ENCODE measurements around the gene SPATA2L.

DNA sequence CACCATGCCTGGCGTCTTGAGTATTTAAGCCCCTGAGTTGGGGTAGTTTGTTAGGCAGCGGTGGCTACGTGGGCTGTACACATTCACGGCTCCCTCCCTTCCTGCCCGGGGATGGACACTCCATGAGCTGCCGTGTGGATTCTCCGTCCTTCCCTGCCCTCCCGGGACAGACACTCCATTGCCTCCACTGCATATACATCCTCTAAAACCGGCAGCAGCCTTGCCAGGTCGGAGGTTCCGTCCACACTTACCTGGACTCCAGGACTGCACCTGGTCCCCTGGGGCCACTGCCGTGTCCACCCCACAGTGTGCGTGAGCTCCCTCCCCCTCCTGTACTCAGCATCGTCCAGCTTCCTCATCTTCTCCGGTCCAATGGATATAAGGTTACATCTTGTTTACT is 3.5 kb upstream of the SPATA2L start:
- TF ChIP-seq, protein P1, sequence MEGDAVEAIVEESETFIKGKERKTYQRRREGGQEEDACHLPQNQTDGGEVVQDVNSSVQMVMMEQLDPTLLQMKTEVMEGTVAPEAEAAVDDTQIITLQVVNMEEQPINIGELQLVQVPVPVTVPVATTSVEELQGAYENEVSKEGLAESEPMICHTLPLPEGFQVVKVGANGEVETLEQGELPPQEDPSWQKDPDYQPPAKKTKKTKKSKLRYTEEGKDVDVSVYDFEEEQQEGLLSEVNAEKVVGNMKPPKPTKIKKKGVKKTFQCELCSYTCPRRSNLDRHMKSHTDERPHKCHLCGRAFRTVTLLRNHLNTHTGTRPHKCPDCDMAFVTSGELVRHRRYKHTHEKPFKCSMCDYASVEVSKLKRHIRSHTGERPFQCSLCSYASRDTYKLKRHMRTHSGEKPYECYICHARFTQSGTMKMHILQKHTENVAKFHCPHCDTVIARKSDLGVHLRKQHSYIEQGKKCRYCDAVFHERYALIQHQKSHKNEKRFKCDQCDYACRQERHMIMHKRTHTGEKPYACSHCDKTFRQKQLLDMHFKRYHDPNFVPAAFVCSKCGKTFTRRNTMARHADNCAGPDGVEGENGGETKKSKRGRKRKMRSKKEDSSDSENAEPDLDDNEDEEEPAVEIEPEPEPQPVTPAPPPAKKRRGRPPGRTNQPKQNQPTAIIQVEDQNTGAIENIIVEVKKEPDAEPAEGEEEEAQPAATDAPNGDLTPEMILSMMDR (IDR thresholded peaks at IDR 0.05) = no peak
- TF ChIP-seq ZFX (IDR thresholded peaks at IDR 0.05; ENCODE audit: borderline replicate concordance) = no peak

Data from 22Rv1 (cell line).